IMR-90 (cell line): ENCODE measurements around the gene CRIP1. TPM values are rescaled to one million over a fixed set of nuclear protein-coding genes. Genes with fewer than 3 reads are reported as not detected.

Experiments
- ATAC-seq: fragments of 200-7000 bp; cut with Tn5 transposase; 2 replicates; pipeline ENCODE4 v1.9.1; 2020; ENCODE audit warnings: low read depth, mild to moderate bottlenecking, moderate library complexity
- BruUV-seq: library from RNA; stranded (reverse); fragments of 400-500 nt; replicated peaks from 2 replicates; lab custom pipeline; 2021; lab: Mats Ljungman, UMichigan
- CTCF ChIA-PET: fragments of 300-600 bp; formaldehyde crosslinking; extraction: SDS; loops from one replicate; lab custom pipeline; 2021; ENCODE audit warnings: antibody characterized with exemption; lab: Yijun Ruan, JAX
- POLR2A ChIA-PET: fragments of 300-600 bp; sonication (Branson Sonifier 250); formaldehyde crosslinking; loops from one replicate; lab custom pipeline; 2022; ENCODE audit warnings: antibody characterized with exemption; ENCODE audit not compliant: unreplicated experiment; lab: Charles Lee
- DNase-seq: peaks from one replicate; pipeline ENCODE4 v3.0.0; 2013
- H2AFZ ChIP-seq: replicated peaks from 2 replicates; pipeline ENCODE3; 2013; ENCODE audit warnings: low read length, mild to moderate bottlenecking; ENCODE audit not compliant: poor library complexity
- H2AK5ac ChIP-seq: 2 replicates; pipeline ENCODE4 v1.6.1; 2013; ENCODE audit warnings: low read depth, low read length, inconsistent platforms
- H2AK9ac ChIP-seq: replicated peaks from 2 replicates; pipeline ENCODE3; 2013; ENCODE audit warnings: mild to moderate bottlenecking, low read depth, low read length, moderate library complexity; ENCODE audit not compliant: poor library complexity
- H2BK120ac ChIP-seq: 2 replicates; pipeline ENCODE4 v1.6.1; 2013; ENCODE audit warnings: low read depth, low read length, inconsistent platforms
- H2BK15ac ChIP-seq: 3 replicates; pipeline ENCODE4 v1.6.1; 2013; ENCODE audit warnings: low read depth, low read length, inconsistent platforms
- H2BK20ac ChIP-seq: 2 replicates; pipeline ENCODE4 v1.6.1; 2013; ENCODE audit warnings: low read depth, mild to moderate bottlenecking, inconsistent platforms, low read length, moderate library complexity
- H2BK5ac ChIP-seq: 2 replicates; pipeline ENCODE4 v1.6.1; 2013; ENCODE audit warnings: mild to moderate bottlenecking, low read depth, low read length, inconsistent platforms; ENCODE audit not compliant: poor library complexity, severe bottlenecking
- H3K14ac ChIP-seq: replicated peaks from 2 replicates; pipeline ENCODE4 v1.6.1; 2013; ENCODE audit warnings: low read depth, low read length, inconsistent platforms
- H3K18ac ChIP-seq: 2 replicates; pipeline ENCODE4 v1.6.1; 2013; ENCODE audit warnings: low read depth, low read length, control low read depth
- H3K23ac ChIP-seq: 2 replicates; pipeline ENCODE4 v1.6.1; 2013; ENCODE audit warnings: low read depth, low read length, inconsistent platforms
- H3K27ac ChIP-seq: 2 replicates; pipeline ENCODE4 v1.5.1; 2013; ENCODE audit warnings: mild to moderate bottlenecking, control low read depth, low read length; ENCODE audit not compliant: insufficient read depth
- H3K27me3 ChIP-seq: 2 replicates; pipeline ENCODE4 v1.6.1; 2013; ENCODE audit warnings: low read length; ENCODE audit not compliant: control insufficient read depth, insufficient read depth
- H3K36me3 ChIP-seq: 2 replicates; pipeline ENCODE4 v1.6.1; 2013; ENCODE audit warnings: low read length, mixed read lengths; ENCODE audit not compliant: control insufficient read depth, insufficient read depth
- H3K4ac ChIP-seq: 2 replicates; pipeline ENCODE4 v1.6.1; 2013; ENCODE audit warnings: low read depth, low read length, inconsistent platforms
- H3K4me1 ChIP-seq: 2 replicates; pipeline ENCODE4 v1.6.1; 2013; ENCODE audit warnings: low read length, mixed read lengths; ENCODE audit not compliant: control insufficient read depth, insufficient read depth
- H3K4me2 ChIP-seq: 2 replicates; pipeline ENCODE4 v1.6.1; 2013; ENCODE audit warnings: low read depth, mild to moderate bottlenecking, control low read depth, low read length, moderate library complexity
- H3K4me3 ChIP-seq: 2 replicates; pipeline ENCODE4 v1.5.1; 2013; ENCODE audit warnings: low read depth, mild to moderate bottlenecking, control low read depth, low read length, moderate library complexity; ENCODE audit not compliant: insufficient read depth
- H3K56ac ChIP-seq: 2 replicates; pipeline ENCODE4 v1.6.1; 2013; ENCODE audit warnings: low read length, inconsistent platforms; ENCODE audit not compliant: insufficient read depth; ENCODE audit errors: extremely low read depth
- H3K79me1 ChIP-seq, 2 experiments: 2 replicates each; pipeline ENCODE4 v1.6.1; 2013; ENCODE audit warnings: low read length in 2 of 2, inconsistent platforms in 1 of 2, low read depth in 1 of 2
- H3K9ac ChIP-seq: 2 replicates; pipeline ENCODE4 v1.6.1; 2013; ENCODE audit warnings: low read depth, low read length, control low read depth
- H3K9me1 ChIP-seq: 2 replicates; pipeline ENCODE4 v1.6.1; 2013; ENCODE audit warnings: low read length, inconsistent platforms; ENCODE audit not compliant: insufficient read depth
- H3K9me3 ChIP-seq: 2 replicates; pipeline ENCODE4 v1.6.1; 2013; ENCODE audit warnings: low read length; ENCODE audit not compliant: control insufficient read depth, insufficient read depth
- H4K20me1 ChIP-seq: 2 replicates; pipeline ENCODE4 v1.6.1; 2013; ENCODE audit warnings: low read length, inconsistent platforms; ENCODE audit not compliant: insufficient read depth
- H4K5ac ChIP-seq: 2 replicates; pipeline ENCODE4 v1.6.1; 2013; ENCODE audit warnings: mild to moderate bottlenecking, low read depth, low read length, control low read depth
- H4K8ac ChIP-seq, 2 experiments: 2 replicates each; pipeline ENCODE4 v1.6.1; 2013; ENCODE audit warnings: low read depth in 2 of 2, low read length in 2 of 2, control low read depth in 1 of 2, inconsistent platforms in 1 of 2
- H4K91ac ChIP-seq: 2 replicates; pipeline ENCODE4 v1.6.1; 2013; ENCODE audit warnings: low read depth, low read length, inconsistent platforms; ENCODE audit not compliant: insufficient read depth
- BHLHE40 ChIP-seq: fragments of 150-350 bp; IDR thresholded peaks from 2 replicates; pipeline ENCODE4 v1.6.1; 2016; ENCODE audit warnings: mild to moderate bottlenecking, low read depth, low read length
- CEBPB ChIP-seq: IDR thresholded peaks from 2 replicates; pipeline ENCODE4 v1.6.1; 2012; ENCODE audit warnings: low read depth, low read length, improper control_type of control experiment
- CHD1 ChIP-seq: IDR thresholded peaks from 2 replicates; pipeline ENCODE4 v1.6.1; 2012; ENCODE audit warnings: low read depth, low read length, improper control_type of control experiment
- FOS ChIP-seq: fragments of 150-350 bp; IDR thresholded peaks from 2 replicates; pipeline ENCODE4 v1.6.1; 2016; ENCODE audit warnings: low read depth, low read length
- MAFK ChIP-seq: IDR thresholded peaks from 2 replicates; pipeline ENCODE4 v1.6.1; 2012; ENCODE audit warnings: low read depth, low read length, improper control_type of control experiment
- MXI1 ChIP-seq: IDR thresholded peaks from 2 replicates; pipeline ENCODE4 v1.6.1; 2012; ENCODE audit warnings: low read depth, mild to moderate bottlenecking, low read length, moderate library complexity, borderline replicate concordance
- NFE2L2 ChIP-seq: fragments of 150-350 bp; IDR thresholded peaks from 2 replicates; pipeline ENCODE4 v1.6.1; 2016; ENCODE audit warnings: low read depth, mild to moderate bottlenecking, low read length
- POLR2A ChIP-seq: IDR thresholded peaks from 2 replicates; pipeline ENCODE4 v1.6.1; 2012; ENCODE audit warnings: mild to moderate bottlenecking, low read depth, low read length
- RAD21 ChIP-seq: IDR thresholded peaks from 2 replicates; pipeline ENCODE4 v1.6.1; 2012; ENCODE audit warnings: low read length, improper control_type of control experiment
- RFX5 ChIP-seq: IDR thresholded peaks from 2 replicates; pipeline ENCODE4 v1.8.0; 2012; ENCODE audit warnings: low read depth, mild to moderate bottlenecking, low read length, moderate library complexity
- SMC3 ChIP-seq: fragments of 150-350 bp; IDR thresholded peaks from 2 replicates; pipeline ENCODE4 v1.6.1; 2016; ENCODE audit warnings: low read depth, mild to moderate bottlenecking, antibody characterized with exemption, low read length, moderate library complexity
- WGBS, 2 experiments: methylation state at CpG; one replicate each; pipeline versions ENCODE4 v1.1.5 to v1.1.7; 2013; ENCODE audit warnings: missing lambda C conversion rate in 2 of 2; ENCODE audit not compliant: insufficient read length in 1 of 2; ENCODE audit errors: extremely low coverage in 2 of 2; 5-methylcytosine and 5-hydroxymethylcytosine counted together
- dilution Hi-C: fragments of 300-500 bp; cut with HindIII; formaldehyde crosslinking; loops from one replicate; pipeline ENCODE4 v1.14.3; 2018; ENCODE audit warnings: low sequenced_read_pairs; ENCODE audit not compliant: unreplicated experiment
- in situ Hi-C: fragments of 300-500 bp; cut with MboI; formaldehyde crosslinking; loops from 3 replicates; pipeline ENCODE4 v1.14.3; 2019; ENCODE audit warnings: low sequenced_read_pairs, inconsistent platforms, mixed read lengths
- intact Hi-C: fragments of 100-400 bp; cut with micrococcal nuclease; formaldehyde crosslinking; loops from 2 replicates; pipeline ENCODE4 v1.10.0; 2022
- polyA plus RNA-seq, 3 experiments: library from polyadenylated mRNA; depleted of rRNA; stranded (reverse); fragments of >200 nt; gene quantifications; 2 replicates each; pipeline ENCODE4 v1.2.3, GENCODE V29; 2012; ENCODE audit warnings: low replicate concordance in 1 of 3
- total RNA-seq: library from RNA; depleted of rRNA; stranded (reverse); fragments of >200 nt; gene quantifications from 2 replicates; pipeline ENCODE4 v1.2.3, GENCODE V29; 2012
- TF ChIP-seq, protein P1 (sequence below): fragments of 150-350 bp; IDR thresholded peaks from 2 replicates; pipeline ENCODE4 v1.6.1; 2016; ENCODE audit warnings: low read depth, mild to moderate bottlenecking, low read length, moderate library complexity, borderline replicate concordance
- TF ChIP-seq, protein P2 (sequence below): fragments of 150-350 bp; IDR thresholded peaks from 2 replicates; pipeline ENCODE4 v1.6.1; 2017; ENCODE audit warnings: mild to moderate bottlenecking, antibody characterized with exemption, low read length, low read depth

Gene CRIP1
- total and polyA plus RNA-seq, 2 of the 4 experiments (the other 2 are of a cell fraction) = 0.21 TPM; not detected in 1

DNA sequence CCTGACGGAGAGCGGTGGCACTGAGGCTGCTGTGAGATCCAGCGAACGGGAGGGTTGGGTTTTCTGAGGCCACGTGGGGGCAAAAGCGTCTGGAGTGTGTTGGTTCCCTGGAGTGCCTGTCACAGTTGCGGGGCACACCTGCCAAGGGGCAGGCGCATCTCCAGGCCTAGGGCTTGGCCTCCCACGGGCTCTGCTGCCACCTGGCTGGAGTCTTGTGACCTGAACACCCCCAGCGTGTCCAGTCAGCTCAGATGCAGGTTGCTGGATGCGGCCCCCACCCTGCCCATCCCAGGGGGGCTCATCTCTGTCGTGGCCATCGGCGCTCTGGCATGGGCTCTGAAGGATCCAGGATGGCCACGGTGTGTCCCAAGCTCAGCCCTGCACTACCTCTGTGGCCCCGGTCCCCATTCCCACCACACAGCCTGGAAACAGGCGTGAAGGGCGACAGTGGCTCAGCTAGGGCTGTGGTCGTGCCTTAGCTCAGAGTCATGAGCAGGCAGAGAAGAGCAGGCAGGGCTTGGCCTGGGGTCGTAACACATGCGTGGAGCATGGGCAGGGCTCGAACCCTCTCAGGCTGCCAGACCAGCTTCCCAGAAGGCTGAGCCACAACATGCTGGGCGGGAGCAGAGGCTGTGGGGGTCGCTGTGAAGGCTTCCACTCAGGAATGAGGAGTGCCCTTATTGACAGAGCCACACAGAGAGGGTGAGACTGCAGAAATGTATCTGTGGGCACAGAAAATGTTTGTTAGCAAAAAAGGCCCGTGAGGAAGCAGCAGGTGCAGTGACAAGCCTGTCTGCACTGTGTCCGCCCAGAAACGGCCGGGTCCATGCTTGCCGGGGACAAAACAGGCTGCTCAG lies 35.6 kb upstream of the CRIP1 start:
- no peak overlapping the region for H3K14ac ChIP-seq
- H2AFZ ChIP-seq = no peak overlapping the region
- no peak overlapping the region for H2BK15ac ChIP-seq
- peaks cover 17% of the 10 kb centered on the region for H4K20me1 ChIP-seq
- ATAC-seq (no peak), DNase-seq (no peak)
- POLR2A ChIA-PET = no interaction called here
- H3K23ac ChIP-seq = no peak overlapping the region
- no peak overlapping the region for H3K4me2 ChIP-seq
- H4K5ac ChIP-seq = no peak overlapping the region
- no peaks in the 10 kb centered on the region for H3K4me1 ChIP-seq
- H3K18ac ChIP-seq = no peak overlapping the region
- H3K9me3 ChIP-seq = no peaks in the 10 kb centered on the region
- no peak overlapping the region for H3K27ac ChIP-seq
- no peak overlapping the region for H2BK5ac ChIP-seq
- no peak overlapping the region for H3K4ac ChIP-seq
- H2AK5ac ChIP-seq = no peak overlapping the region
- in situ Hi-C loops (no loop called here), intact Hi-C loops (no loop called here), dilution Hi-C loops (no loop called here)
- H2BK120ac ChIP-seq = no peak overlapping the region
- no peaks in the 10 kb centered on the region for H3K27me3 ChIP-seq
- H3K79me1 ChIP-seq = peaks cover 5 to 34% of the 10 kb centered on the region in 2 experiments; a peak in 2 of 4 replicates
- no peak overlapping the region for H3K56ac ChIP-seq
- H3K9me1 ChIP-seq = no peaks in the 10 kb centered on the region
- 100% methylated on average over 10 of the region's 29 CpGs; no CpG with 5 or more reads in 1 of the 2 experiments for WGBS, 2 experiments
- H4K91ac ChIP-seq = no peak overlapping the region
- H3K4me3 ChIP-seq = no peak overlapping the region
- BruUV-seq = no TSS peak
- no peak overlapping the region for H2BK20ac ChIP-seq
- no peak overlapping the region for H3K9ac ChIP-seq
- no peak overlapping the region for H4K8ac ChIP-seq
- H2AK9ac ChIP-seq = no peak overlapping the region
- TF ChIP-seq SMC3 (no peak), CEBPB (no peak), CHD1 (no peak), RFX5 (no peak), POLR2A (no peak), NFE2L2 (no peak), RAD21 (no peak), BHLHE40 (no peak), MAFK (no peak), MXI1 (no peak), FOS (no peak)
- TF ChIP-seq, protein P1, sequence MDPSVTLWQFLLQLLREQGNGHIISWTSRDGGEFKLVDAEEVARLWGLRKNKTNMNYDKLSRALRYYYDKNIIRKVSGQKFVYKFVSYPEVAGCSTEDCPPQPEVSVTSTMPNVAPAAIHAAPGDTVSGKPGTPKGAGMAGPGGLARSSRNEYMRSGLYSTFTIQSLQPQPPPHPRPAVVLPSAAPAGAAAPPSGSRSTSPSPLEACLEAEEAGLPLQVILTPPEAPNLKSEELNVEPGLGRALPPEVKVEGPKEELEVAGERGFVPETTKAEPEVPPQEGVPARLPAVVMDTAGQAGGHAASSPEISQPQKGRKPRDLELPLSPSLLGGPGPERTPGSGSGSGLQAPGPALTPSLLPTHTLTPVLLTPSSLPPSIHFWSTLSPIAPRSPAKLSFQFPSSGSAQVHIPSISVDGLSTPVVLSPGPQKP = no peak
- TF ChIP-seq, protein P2, sequence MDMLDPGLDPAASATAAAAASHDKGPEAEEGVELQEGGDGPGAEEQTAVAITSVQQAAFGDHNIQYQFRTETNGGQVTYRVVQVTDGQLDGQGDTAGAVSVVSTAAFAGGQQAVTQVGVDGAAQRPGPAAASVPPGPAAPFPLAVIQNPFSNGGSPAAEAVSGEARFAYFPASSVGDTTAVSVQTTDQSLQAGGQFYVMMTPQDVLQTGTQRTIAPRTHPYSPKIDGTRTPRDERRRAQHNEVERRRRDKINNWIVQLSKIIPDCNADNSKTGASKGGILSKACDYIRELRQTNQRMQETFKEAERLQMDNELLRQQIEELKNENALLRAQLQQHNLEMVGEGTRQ = no peak
- CTCF ChIA-PET = no interaction called here
- peaks cover 53% of the 10 kb centered on the region for H3K36me3 ChIP-seq
